OCI-LY3 (cell line): ENCODE data around the gene P2RX2.
"Not testable (repeated sequence)": the region's sequence is repeated elsewhere in the genome, so short reads cannot be mapped to it uniquely, and the experiment has no call there.

Source experiments
- H2AFZ ChIP-seq: fragments of 200-600, 300-600 bp; shearing (Covaris generic); 2 replicates; pipeline ENCODE4 v1.6.0; 2014; ENCODE audit warnings: antibody characterized with exemption, low read depth, low read length
- H3K27ac ChIP-seq: fragments of 200-600, 300-600 bp; sonication (generic); 2 replicates; pipeline ENCODE4 v1.5.1; 2014; ENCODE audit warnings: mild to moderate bottlenecking, low read length, moderate library complexity, mixed read lengths
- H3K27me3 ChIP-seq: fragments of 200-600, 300-600 bp; sonication (generic); 2 replicates; pipeline ENCODE4 v1.6.1; 2014; ENCODE audit warnings: low read depth, low read length, mixed read lengths
- H3K36me3 ChIP-seq: fragments of 200-600, 300-600 bp; sonication (generic); replicated peaks from 2 replicates; pipeline ENCODE3; 2014; ENCODE audit warnings: low read depth, low read length, mixed read lengths
- H3K4me1 ChIP-seq: fragments of 300-600, 200-600 bp; sonication (generic); 2 replicates; pipeline ENCODE4 v1.6.1; 2014; ENCODE audit warnings: low read length, mixed read lengths
- H3K4me2 ChIP-seq: fragments of 200-600, 300-600 bp; sonication (generic); 2 replicates; pipeline ENCODE4 v1.6.1; 2014; ENCODE audit warnings: low read length, mixed read lengths
- H3K4me3 ChIP-seq: fragments of 300-600, 200-600 bp; sonication (generic); 2 replicates; pipeline ENCODE4 v1.5.1; 2014; ENCODE audit warnings: antibody characterized with exemption, mild to moderate bottlenecking, low read length, moderate library complexity
- H3K79me2 ChIP-seq: fragments of 300-600, 200-600 bp; shearing (Covaris generic); 2 replicates; pipeline ENCODE4 v1.6.1; 2014; ENCODE audit warnings: mild to moderate bottlenecking, low read length, mixed read lengths
- H3K9ac ChIP-seq: fragments of 300-600, 200-600 bp; shearing (Covaris generic); 2 replicates; pipeline ENCODE4 v1.6.0; 2014; ENCODE audit warnings: mild to moderate bottlenecking, low read length, moderate library complexity
- H3K9me3 ChIP-seq: fragments of 200-600, 300-600 bp; shearing (Covaris generic); 2 replicates; pipeline ENCODE4 v1.6.1; 2014; ENCODE audit warnings: low read length, mixed read lengths; ENCODE audit not compliant: insufficient read depth
- H4K20me1 ChIP-seq: fragments of 200-600, 300-600 bp; sonication (generic); 2 replicates; pipeline ENCODE4 v1.6.1; 2016; ENCODE audit warnings: low read length, mixed read lengths; ENCODE audit not compliant: insufficient read depth
- EZH2phosphoT487 ChIP-seq: fragments of 200-600 bp; shearing (Covaris generic); IDR thresholded peaks from 2 replicates; pipeline ENCODE4 v1.6.1; 2018; ENCODE audit warnings: antibody characterized with exemption, mixed run types, low read depth
- TF ChIP-seq, protein P1 (sequence below): fragments of 200-600, 300-600 bp; sonication (generic); IDR thresholded peaks from 2 replicates; pipeline ENCODE4 v1.5.1; 2014; ENCODE audit warnings: antibody characterized with exemption, low read length, low read depth

Gene P2RX2

DNA sequence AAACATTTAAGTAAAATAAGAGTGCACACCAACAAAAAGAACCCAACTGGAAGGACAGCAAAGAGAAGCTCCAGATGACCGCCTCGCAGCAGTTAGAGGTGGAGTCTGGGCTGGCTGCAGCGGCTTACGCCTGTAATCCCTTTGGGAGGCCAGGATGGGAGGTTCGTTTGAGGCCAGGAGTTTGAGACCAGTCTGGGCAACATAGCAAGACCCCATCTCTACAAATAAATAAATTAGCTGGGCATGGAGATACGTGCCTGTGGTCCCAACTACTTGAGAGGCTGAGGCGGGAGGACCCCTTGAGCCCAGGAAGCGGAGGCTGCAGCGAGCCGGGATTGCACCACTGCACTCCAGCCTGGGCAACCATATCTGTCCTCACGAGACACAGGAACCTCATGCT lies 23.4 kb upstream of the P2RX2 start:
- Histone ChIP-seq H3K79me2 (no peaks in the 10 kb centered on the region), H3K9me3 (no peaks in the 10 kb centered on the region), H3K9ac (no peak overlapping the region), H3K27me3 (peaks cover 6% of the 10 kb centered on the region; the same call in 1 of the 2 replicates), H4K20me1 (no peaks in the 10 kb centered on the region), H3K27ac (peak overlapping the region; percentile 60), H3K36me3 (no peaks in the 10 kb centered on the region), H2AFZ (peak overlapping the region; percentile 12; the same call in 1 of the 2 replicates), H3K4me2 (peak overlapping the region; percentile 69), H3K4me3 (peak overlapping the region; percentile 64), H3K4me1 (peaks cover 25% of the 10 kb centered on the region)
- TF ChIP-seq EZH2phosphoT487 = no peak
- TF ChIP-seq, protein P1, sequence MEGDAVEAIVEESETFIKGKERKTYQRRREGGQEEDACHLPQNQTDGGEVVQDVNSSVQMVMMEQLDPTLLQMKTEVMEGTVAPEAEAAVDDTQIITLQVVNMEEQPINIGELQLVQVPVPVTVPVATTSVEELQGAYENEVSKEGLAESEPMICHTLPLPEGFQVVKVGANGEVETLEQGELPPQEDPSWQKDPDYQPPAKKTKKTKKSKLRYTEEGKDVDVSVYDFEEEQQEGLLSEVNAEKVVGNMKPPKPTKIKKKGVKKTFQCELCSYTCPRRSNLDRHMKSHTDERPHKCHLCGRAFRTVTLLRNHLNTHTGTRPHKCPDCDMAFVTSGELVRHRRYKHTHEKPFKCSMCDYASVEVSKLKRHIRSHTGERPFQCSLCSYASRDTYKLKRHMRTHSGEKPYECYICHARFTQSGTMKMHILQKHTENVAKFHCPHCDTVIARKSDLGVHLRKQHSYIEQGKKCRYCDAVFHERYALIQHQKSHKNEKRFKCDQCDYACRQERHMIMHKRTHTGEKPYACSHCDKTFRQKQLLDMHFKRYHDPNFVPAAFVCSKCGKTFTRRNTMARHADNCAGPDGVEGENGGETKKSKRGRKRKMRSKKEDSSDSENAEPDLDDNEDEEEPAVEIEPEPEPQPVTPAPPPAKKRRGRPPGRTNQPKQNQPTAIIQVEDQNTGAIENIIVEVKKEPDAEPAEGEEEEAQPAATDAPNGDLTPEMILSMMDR = no peak

DNA sequence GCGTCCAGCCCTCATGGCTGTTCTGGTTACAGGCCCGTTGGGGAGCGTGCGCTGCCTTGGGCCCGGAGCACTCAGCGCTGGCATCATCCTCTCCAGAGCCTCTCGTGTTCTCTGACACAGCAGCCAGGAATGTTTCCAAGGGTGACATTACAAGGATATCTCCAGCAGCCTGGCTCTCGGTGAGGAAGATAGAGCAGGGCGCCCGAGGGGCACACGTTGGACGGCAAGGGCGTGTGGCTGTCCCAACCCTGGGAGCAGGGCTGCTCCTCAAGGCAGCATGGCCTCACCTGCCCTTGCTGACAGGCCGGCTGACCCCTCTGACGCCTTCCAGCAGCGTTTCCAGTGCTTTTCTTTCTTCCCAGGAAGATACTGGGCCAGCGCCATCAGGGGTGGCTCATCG lies 22.6 kb upstream of the P2RX2 start:
- H3K4me1 ChIP-seq = peaks cover 25% of the 10 kb centered on the region
- no peaks in the 10 kb centered on the region for H3K36me3 ChIP-seq
- peak overlapping the region; percentile 69 for H3K4me2 ChIP-seq
- peak overlapping the region; percentile 60 for H3K27ac ChIP-seq
- H3K27me3 ChIP-seq = peaks cover 6% of the 10 kb centered on the region; the same call in 1 of the 2 replicates
- H3K9me3 ChIP-seq = no peaks in the 10 kb centered on the region
- H3K4me3 ChIP-seq = peak overlapping the region; percentile 64
- TF ChIP-seq, protein P1 = no peak
- no peak for TF ChIP-seq EZH2phosphoT487
- no peaks in the 10 kb centered on the region for H4K20me1 ChIP-seq
- H3K9ac ChIP-seq = peak overlapping the region; percentile 36; the same call in 1 of the 2 replicates
- peak overlapping the region; percentile 12; the same call in 1 of the 2 replicates for H2AFZ ChIP-seq
- H3K79me2 ChIP-seq = no peaks in the 10 kb centered on the region

DNA sequence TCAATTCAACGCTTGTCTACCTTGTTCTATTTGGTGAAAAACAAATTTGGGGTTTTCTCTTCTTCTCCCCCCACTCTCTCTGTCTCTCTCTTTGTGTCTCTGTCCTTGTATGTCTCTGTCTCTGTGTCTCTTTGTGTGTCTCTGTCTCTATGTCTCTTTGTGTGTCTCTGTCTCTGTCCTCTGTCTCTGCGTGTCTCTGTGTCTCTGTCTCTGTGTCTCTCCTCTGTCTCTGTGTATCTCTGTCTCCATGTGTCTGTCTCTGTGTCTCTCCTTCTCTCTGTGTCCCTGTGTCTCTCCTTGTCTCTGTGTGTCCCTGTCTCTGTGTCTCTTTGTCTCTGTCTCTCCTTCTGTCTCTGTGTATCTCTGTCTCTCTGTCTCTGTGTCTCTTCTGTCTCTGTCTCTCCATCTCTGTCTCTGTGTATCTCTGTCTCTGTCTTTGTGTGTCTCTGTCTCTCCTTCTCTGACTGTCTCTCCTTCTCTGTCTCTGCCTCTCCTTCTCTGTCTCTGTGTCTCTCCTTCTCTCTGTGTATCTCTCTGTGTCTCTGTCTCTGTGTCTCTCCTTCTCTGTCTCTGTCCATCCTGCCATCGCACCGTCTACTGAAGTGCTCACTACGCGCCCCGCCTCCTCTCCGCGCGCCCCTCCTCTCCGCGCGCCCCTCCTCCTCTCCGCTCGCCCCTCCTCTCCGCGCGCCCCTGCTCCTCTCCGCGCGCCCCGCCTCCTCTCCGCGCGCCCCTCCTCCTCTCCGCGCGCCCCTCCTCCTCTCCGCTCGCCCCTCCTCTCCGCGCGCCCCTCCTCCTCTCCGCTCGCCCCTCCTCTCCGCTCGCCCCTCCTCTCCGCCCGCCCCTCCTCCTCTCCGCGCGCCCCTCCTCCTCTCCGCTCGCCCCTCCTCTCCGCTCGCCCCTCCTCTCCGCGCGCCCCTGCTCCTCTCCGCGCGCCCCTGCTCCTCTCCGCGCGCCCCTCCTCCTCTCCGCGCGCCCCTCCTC lies 21.0 kb upstream of the P2RX2 start:
- no peaks in the 10 kb centered on the region for H4K20me1 ChIP-seq
- H3K4me2 ChIP-seq = peak overlapping the region; percentile 97
- no peaks in the 10 kb centered on the region for H3K36me3 ChIP-seq
- peak overlapping the region; percentile 90 for H3K4me3 ChIP-seq
- peak overlapping the region; percentile 43 for H3K27ac ChIP-seq
- no peaks in the 10 kb centered on the region for H3K9me3 ChIP-seq
- H3K4me1 ChIP-seq = peaks cover 25% of the 10 kb centered on the region
- peak overlapping the region; percentile 53 for H3K9ac ChIP-seq
- peak overlapping the region; percentile 52; the same call in 1 of the 2 replicates for H2AFZ ChIP-seq
- no peaks in the 10 kb centered on the region for H3K79me2 ChIP-seq
- H3K27me3 ChIP-seq = peaks cover 6% of the 10 kb centered on the region; the same call in 1 of the 2 replicates
- no peak for TF ChIP-seq EZH2phosphoT487
- TF ChIP-seq, protein P1 = no peak

DNA sequence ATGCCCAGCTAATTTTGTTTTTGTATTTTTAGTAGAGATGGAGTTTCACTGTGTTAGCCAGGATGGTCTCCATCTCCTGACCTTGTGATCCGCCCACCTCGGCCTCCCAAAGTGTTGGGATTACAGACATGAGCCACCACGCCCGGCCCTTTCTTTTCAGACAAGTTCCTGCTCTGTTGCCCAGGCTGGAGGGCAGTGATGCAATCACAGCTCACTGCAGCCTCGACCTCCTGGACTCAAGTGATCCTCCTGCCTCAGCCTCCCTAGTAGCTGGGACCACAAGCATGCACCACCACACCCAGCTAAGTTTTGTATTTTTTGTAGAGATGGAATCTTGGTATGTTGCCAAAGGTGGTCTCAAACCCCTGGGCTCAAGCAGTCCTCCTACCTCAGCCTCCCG lies 19.1 kb upstream of the P2RX2 start:
- H2AFZ ChIP-seq, H3K9ac ChIP-seq, H3K36me3 ChIP-seq, H3K4me3 ChIP-seq, H3K27me3 ChIP-seq, H3K9me3 ChIP-seq, H3K27ac ChIP-seq, H3K4me2 ChIP-seq, H4K20me1 ChIP-seq, H3K79me2 ChIP-seq: not testable (repeated sequence)
- H3K4me1 ChIP-seq = peaks cover 25% of the 10 kb centered on the region
